Urothelium cell line (cell line): Measurements from ENCODE around the gene MROH8.
"Not testable (repeated sequence)": the region's sequence is repeated elsewhere in the genome, so short reads cannot be mapped to it uniquely, and the experiment has no call there.

ENCODE experiments used
- DNase-seq: peaks from one replicate; pipeline ENCODE4 v3.0.0; 2011; ENCODE audit warnings: low spot score, mixed read lengths
- FAIRE-seq: peaks from 2 replicates; lab custom pipeline; 2011; peaks lifted over from hg19 to GRCh38; lab: Jason Lieb, UNC

The MROH8 gene

GRCh38 chr20:37155987-37156386 is 23.4 kb downstream of the MROH8 start:
- DNase-seq (no peak), FAIRE-seq (no peak)

DNA sequence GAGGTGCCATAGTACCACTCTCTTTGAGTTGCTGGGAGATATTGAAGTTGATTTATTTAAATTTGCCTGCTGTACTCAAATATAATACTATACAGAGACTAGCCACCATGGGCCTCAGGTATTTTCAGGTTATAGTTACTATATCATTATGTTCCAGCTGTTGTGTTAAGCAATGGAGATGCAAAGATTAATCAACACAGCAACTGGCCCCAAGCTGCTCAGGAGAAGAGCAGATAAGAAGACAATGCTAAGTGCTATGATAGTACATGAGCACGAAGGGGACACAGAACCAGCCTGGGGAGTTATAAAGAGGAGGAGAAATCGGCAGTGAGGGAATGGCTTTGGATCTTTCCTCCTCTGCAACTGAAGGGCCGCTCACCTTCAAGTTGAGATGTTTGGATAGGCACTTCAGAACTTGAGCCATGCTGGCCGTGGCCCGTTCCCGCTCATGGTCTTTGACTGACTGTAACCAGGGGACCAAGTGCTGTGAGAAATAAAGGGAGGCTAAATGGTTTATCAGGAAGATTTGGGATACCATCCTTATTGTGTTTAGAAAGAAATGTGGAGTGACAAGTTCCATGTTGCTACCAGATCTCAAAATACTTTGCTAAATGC is 24.6 kb downstream of the MROH8 start:
- DNase-seq (no peak), FAIRE-seq (no peak)

GRCh38 chr20:37152284-37152683 is 27.1 kb downstream of the MROH8 start:
- FAIRE-seq (no peak), DNase-seq (no peak)

- FAIRE-seq (no peak), DNase-seq (no peak)
Measured at GRCh38 chr20:37151529-37151928, 27.8 kb downstream of the MROH8 start.

- DNase-seq, FAIRE-seq: not testable (repeated sequence)
Measured at GRCh38 chr20:37150864-37151263, 28.5 kb downstream of the MROH8 start.

DNA sequence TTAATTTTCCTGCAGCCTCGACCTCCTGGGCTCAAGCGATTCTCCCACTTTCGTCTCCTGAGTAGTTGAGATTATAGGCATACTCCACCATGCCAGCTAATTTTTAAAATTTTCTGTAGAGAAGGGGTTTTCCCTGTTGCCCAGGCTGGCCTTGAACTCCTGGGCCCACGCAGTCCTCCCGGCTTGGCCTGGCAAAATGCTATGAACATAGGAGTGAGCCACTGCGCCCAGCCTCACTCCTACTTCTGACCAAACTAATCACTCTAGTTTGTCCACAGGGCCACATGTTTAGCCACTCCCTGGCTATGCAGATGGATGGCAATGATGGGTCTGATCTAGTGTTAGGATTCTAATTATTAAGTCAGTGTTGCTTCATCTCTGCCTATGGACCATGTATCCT is 32.1 kb downstream of the MROH8 start:
- no peak for FAIRE-seq

GRCh38 chr20:37144856-37145404 is 34.4 kb downstream of the MROH8 start:
- FAIRE-seq (no peak), DNase-seq (no peak)

More for the DNA sequence above, 32.1 kb downstream of the MROH8 start:
- no peak for DNase-seq

- DNase-seq (no peak), FAIRE-seq (no peak)
Measured at GRCh38 chr20:37142708-37143107, 36.6 kb downstream of the MROH8 start.

GRCh38 chr20:37137547-37137946 is 41.8 kb downstream of the MROH8 start:
- DNase-seq (no peak), FAIRE-seq (no peak)

GRCh38 chr20:37133952-37134351 is 45.4 kb downstream of the MROH8 start:
- FAIRE-seq (no peak), DNase-seq (no peak)

- no peak for FAIRE-seq
- DNase-seq: no peak
Measured at GRCh38 chr20:37131486-37131885, 47.9 kb downstream of the MROH8 start.

DNA sequence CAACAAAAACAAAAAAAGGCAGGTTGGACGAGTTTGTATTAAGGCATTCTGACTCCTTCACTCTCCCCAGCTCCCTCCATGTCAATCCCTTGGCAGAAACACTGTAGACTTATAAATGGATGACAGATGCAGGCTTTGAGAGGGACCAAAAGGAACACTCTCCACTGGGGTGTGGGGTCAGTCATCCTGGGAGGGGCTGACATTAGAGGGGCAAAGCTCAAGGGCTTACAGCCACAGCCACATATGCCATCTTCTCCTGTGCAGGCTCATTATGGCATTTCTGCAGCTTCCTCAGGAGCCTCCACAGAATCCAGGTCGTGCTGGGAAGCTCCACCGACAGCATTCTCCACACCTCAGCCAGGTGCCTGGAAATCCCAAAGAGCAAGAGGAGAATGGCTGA is 50.5 kb downstream of the MROH8 start:
- FAIRE-seq (no peak), DNase-seq (no peak)

GRCh38 chr20:37126290-37126689 is 53.1 kb downstream of the MROH8 start:
- DNase-seq, FAIRE-seq: not testable (repeated sequence)

- DNase-seq (no peak), FAIRE-seq (no peak)
Measured at GRCh38 chr20:37123441-37123840, 55.9 kb downstream of the MROH8 start.

DNA sequence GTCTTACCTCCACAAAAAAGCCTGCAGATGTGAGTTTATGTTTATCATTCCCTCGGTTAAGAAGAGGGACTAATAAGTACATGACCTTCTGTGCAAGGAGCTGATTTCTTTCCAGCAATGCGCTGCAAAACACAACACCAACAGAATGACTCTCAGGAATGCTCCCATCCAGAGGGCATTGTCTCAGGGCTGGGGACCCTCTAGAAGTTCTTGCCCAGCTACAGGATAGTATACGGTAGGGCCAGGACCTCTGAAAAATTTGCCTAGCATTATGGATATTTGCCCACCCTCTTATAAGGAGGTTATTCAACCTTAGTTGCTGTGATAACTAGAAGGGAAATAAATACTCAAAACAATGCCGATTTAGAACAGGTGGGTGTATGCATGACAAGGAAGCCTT is 58.9 kb downstream of the MROH8 start:
- no peak for DNase-seq
- FAIRE-seq: no peak

DNA sequence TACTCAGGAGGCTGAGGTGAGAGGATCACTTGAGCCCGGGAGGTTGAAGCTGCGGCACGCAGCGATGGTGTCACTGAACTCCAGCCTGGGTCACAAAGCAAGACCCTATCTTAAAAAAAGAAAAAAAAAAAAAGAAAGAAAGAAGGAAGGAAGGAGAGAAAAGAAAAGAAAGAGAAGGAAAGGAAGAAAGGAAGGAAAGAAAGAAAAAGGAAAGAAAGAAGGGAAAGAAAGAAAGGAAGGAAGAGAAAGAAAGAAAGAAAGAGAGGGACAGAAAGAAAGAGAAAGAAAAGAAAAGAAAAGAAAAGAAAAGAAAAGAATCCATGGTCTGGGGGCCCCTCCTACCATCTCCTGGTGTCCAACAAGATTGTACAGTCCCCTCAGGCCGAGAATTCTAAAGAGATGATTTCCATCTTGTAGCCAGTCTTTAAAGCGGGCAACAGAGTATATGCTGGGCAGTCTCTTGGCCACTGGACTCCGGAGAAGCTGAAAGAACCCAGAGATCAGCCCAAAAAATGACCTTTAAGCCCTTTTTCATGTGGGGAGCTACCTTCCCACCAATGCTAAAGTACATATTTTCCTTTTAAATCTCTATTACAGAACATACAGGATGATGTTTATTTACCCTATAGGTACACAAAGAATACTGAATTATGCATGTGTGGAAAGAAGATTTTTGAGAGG is 59.9 kb downstream of the MROH8 start:
- no peak for FAIRE-seq

GRCh38 chr20:37114012-37114411 is 65.3 kb downstream of the MROH8 start:
- FAIRE-seq (no peak), DNase-seq (no peak)

More for the DNA sequence above, 59.9 kb downstream of the MROH8 start:
- no peak for DNase-seq

DNA sequence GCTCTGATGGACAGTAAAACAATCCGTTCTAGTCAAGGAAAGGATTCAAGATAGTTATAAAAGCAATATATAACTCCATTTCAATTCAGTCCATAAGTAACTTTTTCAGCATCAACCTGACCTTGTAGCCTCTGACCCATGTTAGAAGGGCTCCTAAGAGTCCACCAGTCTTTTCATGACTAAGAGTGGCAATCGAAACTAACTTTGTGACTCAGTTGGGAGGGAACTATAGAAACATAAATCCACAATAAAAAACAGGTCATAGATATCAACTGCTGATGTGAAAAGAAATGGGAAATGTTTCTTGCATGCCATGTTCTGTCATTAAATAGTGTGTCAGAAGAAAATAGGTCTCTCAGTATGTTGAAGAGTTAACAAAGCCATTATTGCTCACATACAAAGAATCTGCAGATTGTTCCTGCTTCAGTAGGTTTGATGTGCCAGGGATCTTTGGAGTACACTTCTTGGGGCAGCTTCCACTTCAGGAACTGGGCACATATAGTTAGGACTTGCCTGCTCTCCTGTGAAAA is 67.4 kb downstream of the MROH8 start:
- DNase-seq: no peak
- FAIRE-seq: no peak

GRCh38 chr20:37108676-37109075 is 70.7 kb downstream of the MROH8 start:
- no peak for FAIRE-seq
- DNase-seq: no peak

DNA sequence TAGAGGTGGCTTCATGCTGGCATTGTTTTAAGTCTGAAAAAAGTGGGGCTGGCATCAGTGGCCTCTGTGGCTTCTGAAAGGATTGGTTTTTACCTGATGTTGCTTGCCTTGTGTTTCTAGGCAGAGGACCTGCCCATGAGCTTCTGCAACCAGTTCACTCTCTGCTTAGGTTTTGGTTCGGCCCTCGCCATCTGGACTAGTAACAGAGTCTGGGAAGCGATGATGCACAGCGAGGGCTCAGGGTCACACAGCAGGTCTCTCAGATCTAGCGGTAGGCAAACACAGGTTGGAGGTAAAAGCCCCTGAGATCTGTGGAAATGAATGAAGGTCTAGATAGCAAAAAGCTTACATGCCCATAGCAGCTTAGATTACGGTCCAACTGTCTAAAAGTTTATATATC is 76.8 kb downstream of the MROH8 start:
- DNase-seq (no peak), FAIRE-seq (no peak)

GRCh38 chr20:37096415-37097041 is 82.8 kb downstream of the MROH8 start:
- FAIRE-seq (no peak), DNase-seq (no peak)
